GM12865 (cell line): ENCODE data around the gene TCP11L1.

Experiments used
- DNase-seq: peaks from one replicate; pipeline ENCODE4 v3.0.0; 2010; ENCODE audit warnings: low read depth
- H3K4me3 ChIP-seq: 2 replicates; pipeline ENCODE4 v1.5.1; 2011; ENCODE audit warnings: mild to moderate bottlenecking, low read depth, low read length, control low read depth
- CTCF ChIP-seq: IDR thresholded peaks from 2 replicates; pipeline ENCODE4 v1.5.1; 2011; ENCODE audit warnings: low read length, control low read depth, low read depth, inconsistent platforms; ENCODE audit not compliant: insufficient read depth; ENCODE audit errors: missing control alignments

TCP11L1 gene

GRCh38 chr11:33059331-33060007 is 20.1 kb downstream of the TCP11L1 start:
- no peak for TF ChIP-seq CTCF
- DNase-seq, result no peak
- H3K4me3 ChIP-seq, result no peak overlapping the region

- no peak for TF ChIP-seq CTCF
- no peak overlapping the region for H3K4me3 ChIP-seq
- no peak for DNase-seq
These were observed 20.9 kb downstream of the TCP11L1 start for GRCh38 chr11:33060271-33060670.

- H3K4me3 ChIP-seq, result no peak overlapping the region
- no peak for DNase-seq
- TF ChIP-seq CTCF, result no peak
These were observed 22.8 kb downstream of the TCP11L1 start for GRCh38 chr11:33062137-33062536.

- no peak overlapping the region for H3K4me3 ChIP-seq
- peak; percentile 73 for DNase-seq
- TF ChIP-seq CTCF, result no peak
These were observed 24.0 kb downstream of the TCP11L1 start for GRCh38 chr11:33063326-33063881.

GRCh38 chr11:33064033-33064825 is 24.9 kb downstream of the TCP11L1 start:
- peak overlapping the region; percentile 1 for H3K4me3 ChIP-seq
- TF ChIP-seq CTCF, result no peak
- peak; percentile 53 for DNase-seq

GRCh38 chr11:33064866-33065265 is 25.5 kb downstream of the TCP11L1 start:
- peak; percentile 37 for DNase-seq
- no peak for TF ChIP-seq CTCF
- no peak overlapping the region; the same call in 1 of the 2 replicates for H3K4me3 ChIP-seq
